ENCODE data around the gene OR6M1.

OR6M1 gene, protein sequence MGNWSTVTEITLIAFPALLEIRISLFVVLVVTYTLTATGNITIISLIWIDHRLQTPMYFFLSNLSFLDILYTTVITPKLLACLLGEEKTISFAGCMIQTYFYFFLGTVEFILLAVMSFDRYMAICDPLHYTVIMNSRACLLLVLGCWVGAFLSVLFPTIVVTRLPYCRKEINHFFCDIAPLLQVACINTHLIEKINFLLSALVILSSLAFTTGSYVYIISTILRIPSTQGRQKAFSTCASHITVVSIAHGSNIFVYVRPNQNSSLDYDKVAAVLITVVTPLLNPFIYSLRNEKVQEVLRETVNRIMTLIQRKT

GRCh38 chr11:123806249-123806648, at the start of gene OR6M1:
Gene OR6M1 (minus strand): TSS chr11:123806349. CDS start chr11:123806349, 0 bp downstream.
- H4K20me1 ChIP-seq (ENCODE audit: insufficient read depth, low read length): no peaks in the 10 kb centered on the region
- no peaks in the 10 kb centered on the region for H3K36me3 ChIP-seq (replicated peaks; ENCODE audit: insufficient read depth, low read length)
- no peak within 1 kb of the TSS for H2AFZ ChIP-seq (ENCODE audit: low read length)
- H3F3A ChIP-seq (ENCODE audit: insufficient read depth, low read length): no peaks in the 10 kb centered on the region
- H3K4me2 ChIP-seq (ENCODE audit: low read depth, low read length): no peak within 1 kb of the TSS
- TF ChIP-seq, protein P1, sequence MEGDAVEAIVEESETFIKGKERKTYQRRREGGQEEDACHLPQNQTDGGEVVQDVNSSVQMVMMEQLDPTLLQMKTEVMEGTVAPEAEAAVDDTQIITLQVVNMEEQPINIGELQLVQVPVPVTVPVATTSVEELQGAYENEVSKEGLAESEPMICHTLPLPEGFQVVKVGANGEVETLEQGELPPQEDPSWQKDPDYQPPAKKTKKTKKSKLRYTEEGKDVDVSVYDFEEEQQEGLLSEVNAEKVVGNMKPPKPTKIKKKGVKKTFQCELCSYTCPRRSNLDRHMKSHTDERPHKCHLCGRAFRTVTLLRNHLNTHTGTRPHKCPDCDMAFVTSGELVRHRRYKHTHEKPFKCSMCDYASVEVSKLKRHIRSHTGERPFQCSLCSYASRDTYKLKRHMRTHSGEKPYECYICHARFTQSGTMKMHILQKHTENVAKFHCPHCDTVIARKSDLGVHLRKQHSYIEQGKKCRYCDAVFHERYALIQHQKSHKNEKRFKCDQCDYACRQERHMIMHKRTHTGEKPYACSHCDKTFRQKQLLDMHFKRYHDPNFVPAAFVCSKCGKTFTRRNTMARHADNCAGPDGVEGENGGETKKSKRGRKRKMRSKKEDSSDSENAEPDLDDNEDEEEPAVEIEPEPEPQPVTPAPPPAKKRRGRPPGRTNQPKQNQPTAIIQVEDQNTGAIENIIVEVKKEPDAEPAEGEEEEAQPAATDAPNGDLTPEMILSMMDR (IDR thresholded peaks at IDR 0.05; ENCODE audit: low read length): no peak
- TF ChIP-seq EZH2phosphoT487 (IDR thresholded peaks at IDR 0.05; ENCODE audit: low read length): no peak
- TF ChIP-seq EZH2 (optimal IDR thresholded peaks at IDR 0.05; ENCODE audit: low read depth, low read length): no peak
- no peak for DNase-seq
- no peak within 1 kb of the TSS for H3K4me3 ChIP-seq (ENCODE audit: low read length)
- H3K27me3 ChIP-seq (replicated peaks; ENCODE audit: insufficient read depth, low read length): no peaks in the 10 kb centered on the region
- no peaks in the 10 kb centered on the region for H3K79me2 ChIP-seq (ENCODE audit: low read length)
- no peak within 1 kb of the TSS for H3K9ac ChIP-seq (ENCODE audit: low read length)
- H3K9me2 ChIP-seq (replicated peaks; ENCODE audit: insufficient read depth, low read length): no peaks in the 10 kb centered on the region
- no peaks in the 10 kb centered on the region for H3K9me3 ChIP-seq (replicated peaks; ENCODE audit: insufficient read depth, low read length)
- no peak within 1 kb of the TSS for H3K27ac ChIP-seq (ENCODE audit: low read length)
- no peaks in the 10 kb centered on the region for H3K4me1 ChIP-seq (ENCODE audit: low read length)

DNA sequence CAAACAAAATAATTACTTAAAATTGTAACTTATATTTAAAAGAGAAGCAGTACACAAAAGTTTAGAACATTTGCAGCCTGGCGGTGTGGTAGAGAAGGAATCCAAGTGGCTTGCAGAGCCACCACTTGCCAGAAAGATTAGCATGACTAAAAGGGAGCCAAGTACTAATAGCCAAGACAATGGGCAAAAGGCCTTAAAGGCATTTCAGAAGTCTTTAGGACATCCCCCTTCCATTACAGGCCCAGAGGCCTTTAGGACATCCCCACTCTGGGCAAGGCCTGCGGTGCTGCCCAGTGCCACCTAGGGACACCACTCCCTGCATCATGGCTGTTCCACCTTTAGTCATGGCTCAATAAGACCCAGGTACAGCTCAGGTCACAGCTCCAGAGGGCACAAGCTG, 46.9 kb upstream of the OR6M1 start:
- no peaks in the 10 kb centered on the region for H3K79me2 ChIP-seq (ENCODE audit: low read length)
- no peaks in the 10 kb centered on the region for H3K4me1 ChIP-seq (ENCODE audit: low read length)
- no peak overlapping the region for H3K4me2 ChIP-seq (ENCODE audit: low read depth, low read length)
- DNase-seq: no peak
- H3K27me3 ChIP-seq (replicated peaks; ENCODE audit: insufficient read depth, low read length): no peaks in the 10 kb centered on the region
- H3K27ac ChIP-seq (ENCODE audit: low read length): no peak overlapping the region
- no peak overlapping the region for H3K9ac ChIP-seq (ENCODE audit: low read length)
- H3K36me3 ChIP-seq (replicated peaks; ENCODE audit: insufficient read depth, low read length): no peaks in the 10 kb centered on the region
- H3K9me3 ChIP-seq (replicated peaks; ENCODE audit: insufficient read depth, low read length): no peaks in the 10 kb centered on the region
- no peak for TF ChIP-seq EZH2 (optimal IDR thresholded peaks at IDR 0.05; ENCODE audit: low read depth, low read length)
- TF ChIP-seq EZH2phosphoT487 (IDR thresholded peaks at IDR 0.05; ENCODE audit: low read length): no peak
- TF ChIP-seq, protein P1 (IDR thresholded peaks at IDR 0.05; ENCODE audit: low read length): no peak
- no peak overlapping the region for H3K4me3 ChIP-seq (ENCODE audit: low read length)
- no peak overlapping the region for H2AFZ ChIP-seq (ENCODE audit: low read length)
- H4K20me1 ChIP-seq (ENCODE audit: insufficient read depth, low read length): no peaks in the 10 kb centered on the region
- no peaks in the 10 kb centered on the region for H3F3A ChIP-seq (ENCODE audit: insufficient read depth, low read length)
- no peaks in the 10 kb centered on the region for H3K9me2 ChIP-seq (replicated peaks; ENCODE audit: insufficient read depth, low read length)

DNA sequence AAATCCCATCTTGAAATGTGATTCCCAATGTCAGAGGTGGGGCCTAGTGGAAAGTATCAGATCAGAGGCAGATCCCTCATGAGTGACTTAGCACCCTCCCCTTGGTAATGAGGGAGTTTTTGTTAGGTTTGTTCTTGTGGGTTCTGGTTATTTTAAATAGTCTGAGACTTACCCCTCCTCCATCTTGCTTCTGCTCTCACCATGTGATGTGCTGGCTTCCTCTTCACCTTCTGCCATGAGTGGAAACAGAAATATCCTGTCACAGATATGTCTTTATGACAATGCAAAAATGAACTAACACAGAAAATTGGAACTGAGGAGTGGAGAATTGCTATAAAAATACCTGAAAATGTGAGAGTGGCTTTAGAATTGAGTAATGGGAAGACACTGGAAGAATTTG, 46.2 kb upstream of the OR6M1 start:
- H3K27me3 ChIP-seq (replicated peaks; ENCODE audit: insufficient read depth, low read length): no peaks in the 10 kb centered on the region
- H3K4me3 ChIP-seq (ENCODE audit: low read length): no peak overlapping the region
- DNase-seq: no peak
- no peak overlapping the region for H2AFZ ChIP-seq (ENCODE audit: low read length)
- H3K79me2 ChIP-seq (ENCODE audit: low read length): no peaks in the 10 kb centered on the region
- no peaks in the 10 kb centered on the region for H4K20me1 ChIP-seq (ENCODE audit: insufficient read depth, low read length)
- H3K9me2 ChIP-seq (replicated peaks; ENCODE audit: insufficient read depth, low read length): no peaks in the 10 kb centered on the region
- no peaks in the 10 kb centered on the region for H3K4me1 ChIP-seq (ENCODE audit: low read length)
- no peak for TF ChIP-seq EZH2 (optimal IDR thresholded peaks at IDR 0.05; ENCODE audit: low read depth, low read length)
- no peak for TF ChIP-seq EZH2phosphoT487 (IDR thresholded peaks at IDR 0.05; ENCODE audit: low read length)
- TF ChIP-seq, protein P1 (IDR thresholded peaks at IDR 0.05; ENCODE audit: low read length): no peak
- H3F3A ChIP-seq (ENCODE audit: insufficient read depth, low read length): no peaks in the 10 kb centered on the region
- H3K4me2 ChIP-seq (ENCODE audit: low read depth, low read length): no peak overlapping the region
- no peaks in the 10 kb centered on the region for H3K9me3 ChIP-seq (replicated peaks; ENCODE audit: insufficient read depth, low read length)
- H3K9ac ChIP-seq (ENCODE audit: low read length): no peak overlapping the region
- no peak overlapping the region for H3K27ac ChIP-seq (ENCODE audit: low read length)
- H3K36me3 ChIP-seq (replicated peaks; ENCODE audit: insufficient read depth, low read length): no peaks in the 10 kb centered on the region

Measured in MM.1S (cell line).